ENCODE data around the gene FKBP2. TPM values are rescaled to one million over a fixed set of nuclear protein-coding genes. Genes with fewer than 3 reads are reported as not detected.
A peak's percentile ranks its signal among the peaks of the same experiment; 100 is the strongest.

FKBP2 gene
- total RNA-seq, 1 donor from 2014 or later: 54.7 TPM

GRCh38 chr11:64202992-64203391 lies 37.9 kb upstream of the FKBP2 start:
- Mint-ChIP-seq H3K9me3 (ENCODE audit: unreplicated experiment) (no peaks in the 10 kb centered on the region), H3K4me1 (ENCODE audit: unreplicated experiment) (peaks cover 17% of the 10 kb centered on the region), H3K27ac (ENCODE audit: unreplicated experiment) (no peak overlapping the region), H3K4me3 (ENCODE audit: unreplicated experiment) (no peak overlapping the region), H3K27me3 (ENCODE audit: unreplicated experiment) (no peaks in the 10 kb centered on the region), H3K36me3 (ENCODE audit: unreplicated experiment) (peaks cover 44% of the 10 kb centered on the region)
- TF ChIP-seq, protein P1, sequence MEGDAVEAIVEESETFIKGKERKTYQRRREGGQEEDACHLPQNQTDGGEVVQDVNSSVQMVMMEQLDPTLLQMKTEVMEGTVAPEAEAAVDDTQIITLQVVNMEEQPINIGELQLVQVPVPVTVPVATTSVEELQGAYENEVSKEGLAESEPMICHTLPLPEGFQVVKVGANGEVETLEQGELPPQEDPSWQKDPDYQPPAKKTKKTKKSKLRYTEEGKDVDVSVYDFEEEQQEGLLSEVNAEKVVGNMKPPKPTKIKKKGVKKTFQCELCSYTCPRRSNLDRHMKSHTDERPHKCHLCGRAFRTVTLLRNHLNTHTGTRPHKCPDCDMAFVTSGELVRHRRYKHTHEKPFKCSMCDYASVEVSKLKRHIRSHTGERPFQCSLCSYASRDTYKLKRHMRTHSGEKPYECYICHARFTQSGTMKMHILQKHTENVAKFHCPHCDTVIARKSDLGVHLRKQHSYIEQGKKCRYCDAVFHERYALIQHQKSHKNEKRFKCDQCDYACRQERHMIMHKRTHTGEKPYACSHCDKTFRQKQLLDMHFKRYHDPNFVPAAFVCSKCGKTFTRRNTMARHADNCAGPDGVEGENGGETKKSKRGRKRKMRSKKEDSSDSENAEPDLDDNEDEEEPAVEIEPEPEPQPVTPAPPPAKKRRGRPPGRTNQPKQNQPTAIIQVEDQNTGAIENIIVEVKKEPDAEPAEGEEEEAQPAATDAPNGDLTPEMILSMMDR (IDR thresholded peaks at IDR 0.05): no peak
- no peak for DNase-seq (ENCODE audit: extremely low spot score, unreplicated experiment)

DNA sequence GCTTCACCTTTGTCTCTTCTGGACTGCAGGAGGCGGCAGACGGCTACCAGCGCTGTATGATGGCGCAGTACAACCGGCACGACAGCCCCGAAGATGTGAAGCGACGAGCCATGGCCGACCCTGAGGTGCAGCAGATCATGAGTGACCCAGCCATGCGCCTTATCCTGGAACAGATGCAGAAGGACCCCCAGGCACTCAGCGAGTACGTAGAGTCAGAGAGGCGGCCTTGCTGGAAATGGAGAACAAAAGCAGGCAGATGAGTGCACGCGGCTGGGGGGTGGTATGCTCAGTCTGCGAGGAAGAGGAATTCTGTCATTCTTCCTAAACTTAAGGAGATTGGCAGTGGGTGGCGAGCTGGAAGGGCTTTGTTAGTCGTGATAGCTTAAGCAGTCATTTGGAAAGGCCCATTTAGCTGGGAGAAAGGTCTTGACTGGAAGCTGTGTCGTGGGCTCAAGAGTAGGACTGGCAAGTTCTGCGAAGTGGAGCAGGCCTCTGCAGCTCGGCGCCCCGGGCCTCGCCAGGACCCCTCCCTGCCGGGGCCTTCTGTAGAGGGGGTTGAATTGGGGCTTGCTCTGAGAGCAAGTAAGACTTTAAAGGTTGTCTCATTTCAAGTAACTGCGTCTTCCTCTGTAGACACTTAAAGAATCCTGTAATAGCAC lies 37.3 kb upstream of the FKBP2 start:
- H3K9me3 Mint-ChIP-seq (ENCODE audit: unreplicated experiment): no peaks in the 10 kb centered on the region
- no peak overlapping the region for H3K4me3 Mint-ChIP-seq (ENCODE audit: unreplicated experiment)
- DNase-seq (ENCODE audit: extremely low spot score, unreplicated experiment): no peak
- TF ChIP-seq, protein P1 (IDR thresholded peaks at IDR 0.05): no peak
- peaks cover 17% of the 10 kb centered on the region for H3K4me1 Mint-ChIP-seq (ENCODE audit: unreplicated experiment)
- H3K27me3 Mint-ChIP-seq (ENCODE audit: unreplicated experiment): no peaks in the 10 kb centered on the region
- peaks cover 41% of the 10 kb centered on the region for H3K36me3 Mint-ChIP-seq (ENCODE audit: unreplicated experiment)
- peak overlapping the region; percentile 53 for H3K27ac Mint-ChIP-seq (ENCODE audit: unreplicated experiment)

DNA sequence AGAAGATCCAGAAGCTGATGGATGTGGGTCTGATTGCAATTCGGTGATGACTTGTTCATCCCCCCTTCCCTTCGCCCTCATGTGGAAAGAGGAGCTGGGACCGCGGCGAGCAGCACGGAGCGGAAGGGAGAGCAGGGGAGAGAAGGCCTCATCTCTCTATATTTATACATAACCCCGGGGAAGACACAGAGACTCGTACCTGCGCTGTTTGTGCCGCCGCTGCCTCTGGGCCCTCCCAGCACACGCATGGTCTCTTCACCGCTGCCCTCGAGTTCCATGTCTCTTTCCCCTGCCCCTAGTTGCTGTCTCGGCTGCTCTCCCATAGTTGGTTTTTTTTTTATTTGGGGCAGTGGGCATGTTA lies 36.8 kb upstream of the FKBP2 start:
- TF ChIP-seq, protein P1 (IDR thresholded peaks at IDR 0.05): no peak
- Mint-ChIP-seq H3K9me3 (ENCODE audit: unreplicated experiment) (no peaks in the 10 kb centered on the region), H3K4me3 (ENCODE audit: unreplicated experiment) (no peak overlapping the region), H3K27ac (ENCODE audit: unreplicated experiment) (peak overlapping the region; percentile 79), H3K4me1 (ENCODE audit: unreplicated experiment) (peaks cover 17% of the 10 kb centered on the region), H3K36me3 (ENCODE audit: unreplicated experiment) (peaks cover 38% of the 10 kb centered on the region), H3K27me3 (ENCODE audit: unreplicated experiment) (no peaks in the 10 kb centered on the region)
- DNase-seq (ENCODE audit: extremely low spot score, unreplicated experiment): no peak

GRCh38 chr11:64204464-64204989 lies 36.4 kb upstream of the FKBP2 start:
- DNase-seq (ENCODE audit: extremely low spot score, unreplicated experiment): peak; percentile 93
- Mint-ChIP-seq H3K27me3 (ENCODE audit: unreplicated experiment) (no peaks in the 10 kb centered on the region), H3K4me1 (ENCODE audit: unreplicated experiment) (peaks cover 17% of the 10 kb centered on the region), H3K36me3 (ENCODE audit: unreplicated experiment) (peaks cover 38% of the 10 kb centered on the region), H3K27ac (ENCODE audit: unreplicated experiment) (peak overlapping the region; percentile 79), H3K9me3 (ENCODE audit: unreplicated experiment) (no peaks in the 10 kb centered on the region), H3K4me3 (ENCODE audit: unreplicated experiment) (no peak overlapping the region)
- TF ChIP-seq, protein P1 (IDR thresholded peaks at IDR 0.05): peak; percentile 81

GRCh38 chr11:64206457-64207255 lies 34.2 kb upstream of the FKBP2 start, which contains the start of gene FERMT3:
TSS of gene FERMT3 (plus strand) at chr11:64206721. CDS start at chr11:64207365, 644 bp downstream.
- no peaks in the 10 kb centered on the region for H3K27me3 Mint-ChIP-seq (ENCODE audit: unreplicated experiment)
- peaks cover 23% of the 10 kb centered on the region for H3K36me3 Mint-ChIP-seq (ENCODE audit: unreplicated experiment)
- peak within 1 kb of the TSS; percentile 80 for H3K27ac Mint-ChIP-seq (ENCODE audit: unreplicated experiment)
- DNase-seq (ENCODE audit: extremely low spot score, unreplicated experiment): no peak
- TF ChIP-seq, protein P1 (IDR thresholded peaks at IDR 0.05): no peak
- no peaks in the 10 kb centered on the region for H3K9me3 Mint-ChIP-seq (ENCODE audit: unreplicated experiment)
- H3K4me1 Mint-ChIP-seq (ENCODE audit: unreplicated experiment): peaks cover 17% of the 10 kb centered on the region
- H3K4me3 Mint-ChIP-seq (ENCODE audit: unreplicated experiment): no peak within 1 kb of the TSS

Measured in osteocyte (in vitro differentiated cells).